HCT116 (cell line): ENCODE data around the gene SLC66A2. TPM values are rescaled to one million over a fixed set of nuclear protein-coding genes. Genes with fewer than 3 reads are reported as not detected.

Source experiments
- ATAC-seq: fragments of 200-7000 bp; cut with Tn5 transposase; 2 replicates; pipeline ENCODE4 v1.9.1; 2020; ENCODE audit warnings: mild to moderate bottlenecking, moderate library complexity
- BruUV-seq: library from RNA; stranded (reverse); fragments of 400-500 nt; replicated peaks from 2 replicates; lab custom pipeline; 2021; lab: Mats Ljungman, UMichigan
- CTCF ChIA-PET: fragments of 300-600 bp; sonication (Branson Sonifier 250); formaldehyde crosslinking; loops from one replicate; lab custom pipeline; 2021; ENCODE audit warnings: antibody characterized with exemption; lab: Charles Lee
- POLR2A ChIA-PET: fragments of 300-600, 350-600 bp; sonication (Branson Sonifier 250); formaldehyde crosslinking; loops from one replicate; lab custom pipeline; 2021; ENCODE audit warnings: antibody characterized with exemption; lab: Charles Lee
- RAD21 ChIA-PET, 2 experiments: fragments of 300-600 bp; sonication (Branson Sonifier 250); formaldehyde crosslinking; loops; one replicate each; lab custom pipeline; 2023; ENCODE audit warnings: low total read pairs in 2 of 2; ENCODE audit not compliant: uncharacterized antibody in 2 of 2, unreplicated experiment in 2 of 2, low non-redundant PET in 1 of 2; lab: Charles Lee
- DNase-seq: peaks from one replicate; pipeline ENCODE4 v3.0.0-alpha.2; 2010; ENCODE audit warnings: low read depth, low spot score
- H2AFZ ChIP-seq: fragments of 200-600 bp; shearing (Covaris generic), sonication (generic); 2 replicates; pipeline ENCODE4 v1.6.1; 2017; ENCODE audit warnings: low read depth, mixed run types, mixed read lengths, antibody characterized with exemption, low read length; ENCODE audit not compliant: poor library complexity, severe bottlenecking
- H3K27ac ChIP-seq: 2 replicates; pipeline ENCODE4 v1.5.1; 2012; ENCODE audit warnings: low read depth, low read length
- H3K27me3 ChIP-seq: fragments of 200-600 bp; sonication (generic); 2 replicates; pipeline ENCODE4 v1.6.1; 2016; ENCODE audit warnings: mixed run types, low read length, mixed read lengths; ENCODE audit not compliant: insufficient read depth
- H3K36me3 ChIP-seq, 2 experiments: fragments of 200-500 bp in 1 of 2; fragments of 200-600 bp in 1 of 2; sonication (Bioruptor generic) in 1 of 2; sonication (generic) in 1 of 2; 2 replicates each; pipeline versions ENCODE4 v1.5.1 to v1.6.1; 2014 to 2016; ENCODE audit warnings: low read length in 2 of 2, inconsistent platforms in 1 of 2, mixed read lengths in 1 of 2, mixed run types in 1 of 2; ENCODE audit not compliant: insufficient read depth in 2 of 2, control insufficient read depth in 1 of 2
- H3K4me1 ChIP-seq, 2 experiments: fragments of 200-600 bp in 1 of 2; sonication (generic) in 1 of 2; 2 replicates each; pipeline versions ENCODE4 v1.5.1 to v1.6.1; 2012 to 2017; ENCODE audit warnings: low read length in 2 of 2, inconsistent platforms in 1 of 2, mild to moderate bottlenecking in 1 of 2, mixed read lengths in 1 of 2, mixed run types in 1 of 2, moderate library complexity in 1 of 2; ENCODE audit not compliant: insufficient read depth in 2 of 2, control insufficient read depth in 1 of 2
- H3K4me2 ChIP-seq: fragments of 200-600 bp; sonication (generic); 2 replicates; pipeline ENCODE4 v1.6.1; 2017; ENCODE audit warnings: mixed run types, low read length, mixed read lengths
- H3K4me3 ChIP-seq, 2 experiments: fragments of 200-600 bp in 1 of 2; sonication (generic) in 1 of 2; replicated peaks in 1 of 2; 2 replicates each; pipeline ENCODE4 v1.5.1; 2011 to 2016; ENCODE audit warnings: low read length in 2 of 2, control low read depth in 1 of 2, low read depth in 1 of 2, mild to moderate bottlenecking in 1 of 2, mixed read lengths in 1 of 2, mixed run types in 1 of 2
- H3K79me2 ChIP-seq: fragments of 200-600 bp; sonication (generic); 2 replicates; pipeline ENCODE4 v1.6.1; 2017; ENCODE audit warnings: mild to moderate bottlenecking, mixed run types, low read length, moderate library complexity, mixed read lengths; ENCODE audit not compliant: insufficient read depth
- H3K9ac ChIP-seq: fragments of 200-600 bp; sonication (generic); 2 replicates; pipeline ENCODE4 v1.6.1; 2016; ENCODE audit warnings: low read length, mixed read lengths
- H3K9me2 ChIP-seq: fragments of 200-600 bp; sonication (generic), shearing (Covaris generic); 2 replicates; pipeline ENCODE4 v1.6.1; 2017; ENCODE audit warnings: mixed run types, mild to moderate bottlenecking, moderate library complexity; ENCODE audit not compliant: insufficient read depth
- H3K9me3 ChIP-seq, 2 experiments: fragments of 200-500 bp in 1 of 2; fragments of 200-600 bp in 1 of 2; sonication (Bioruptor generic) in 1 of 2; sonication (generic) in 1 of 2; 2 replicates each; pipeline ENCODE4 v1.6.1; 2014 to 2017; ENCODE audit warnings: low read length in 2 of 2, mixed read lengths in 2 of 2, inconsistent platforms in 1 of 2, low read depth in 1 of 2, mild to moderate bottlenecking in 1 of 2, mixed run types in 1 of 2, moderate library complexity in 1 of 2; ENCODE audit not compliant: control insufficient read depth in 1 of 2, insufficient read depth in 1 of 2
- H4K20me1 ChIP-seq: fragments of 200-600 bp; sonication (generic), shearing (Covaris generic); 2 replicates; pipeline ENCODE4 v1.6.1; 2017; ENCODE audit warnings: mixed run types, mild to moderate bottlenecking, moderate library complexity; ENCODE audit not compliant: insufficient read depth
- JUND ChIP-seq: IDR thresholded peaks from 2 replicates; pipeline ENCODE4 v1.6.1; 2012
- POLR2A ChIP-seq: IDR thresholded peaks from 2 replicates; pipeline ENCODE4 v1.7.0; 2011; ENCODE audit warnings: borderline replicate concordance; ENCODE audit not compliant: insufficient read depth, insufficient read length; ENCODE audit errors: extremely low read depth
- POLR2AphosphoS5 ChIP-seq: IDR thresholded peaks from 2 replicates; pipeline ENCODE4 v1.6.1; 2011; ENCODE audit warnings: mild to moderate bottlenecking, low read depth, low read length, moderate library complexity
- SRF ChIP-seq: IDR thresholded peaks from 2 replicates; pipeline ENCODE4 v1.6.1; 2012; ENCODE audit warnings: low read depth
- TCF7L2 ChIP-seq: IDR thresholded peaks from 2 replicates; pipeline ENCODE4 v1.7.0; 2011; ENCODE audit warnings: borderline replicate concordance, inconsistent platforms; ENCODE audit not compliant: insufficient read depth, insufficient read length; ENCODE audit errors: extremely low read depth
- YY1 ChIP-seq: IDR thresholded peaks from 2 replicates; pipeline ENCODE4 v1.6.1; 2011; ENCODE audit warnings: low read length, low read depth, moderate library complexity, mild to moderate bottlenecking; ENCODE audit not compliant: insufficient replicate concordance; ENCODE audit errors: extremely low read depth
- ZNF274 ChIP-seq: fragments of 200-500 bp; sonication (Bioruptor generic); IDR thresholded peaks from 2 replicates; pipeline ENCODE4 v1.6.1; 2014; ENCODE audit warnings: mild to moderate bottlenecking, low read depth, low read length, inconsistent platforms
- intact Hi-C: fragments of 100-400 bp; cut with micrococcal nuclease; formaldehyde crosslinking; loops from 2 replicates; pipeline ENCODE4 v1.10.0; 2022
- total RNA-seq: library from RNA; stranded (reverse); gene quantifications from one replicate; pipeline ENCODE4 v1.2.1, GENCODE V29; 2021; ENCODE audit not compliant: unreplicated experiment
- TF ChIP-seq, protein P1 (sequence below): IDR thresholded peaks from 2 replicates; pipeline ENCODE4 v1.6.1; 2011; ENCODE audit warnings: mild to moderate bottlenecking, low read length, moderate library complexity; ENCODE audit not compliant: insufficient replicate concordance; ENCODE audit errors: extremely low read depth
- TF ChIP-seq, protein P2 (sequence below): IDR thresholded peaks from 2 replicates; pipeline ENCODE4 v1.6.1; 2012
- TF ChIP-seq, protein P3 (sequence below): IDR thresholded peaks from 2 replicates; pipeline ENCODE4 v1.6.1; 2012
- TF ChIP-seq, protein P4 (sequence below): IDR thresholded peaks from 2 replicates; pipeline ENCODE4 v1.6.1; 2012; ENCODE audit warnings: low read depth

The SLC66A2 gene
- total RNA-seq, 1 experiment from 2014 or later: 44.9 TPM

DNA sequence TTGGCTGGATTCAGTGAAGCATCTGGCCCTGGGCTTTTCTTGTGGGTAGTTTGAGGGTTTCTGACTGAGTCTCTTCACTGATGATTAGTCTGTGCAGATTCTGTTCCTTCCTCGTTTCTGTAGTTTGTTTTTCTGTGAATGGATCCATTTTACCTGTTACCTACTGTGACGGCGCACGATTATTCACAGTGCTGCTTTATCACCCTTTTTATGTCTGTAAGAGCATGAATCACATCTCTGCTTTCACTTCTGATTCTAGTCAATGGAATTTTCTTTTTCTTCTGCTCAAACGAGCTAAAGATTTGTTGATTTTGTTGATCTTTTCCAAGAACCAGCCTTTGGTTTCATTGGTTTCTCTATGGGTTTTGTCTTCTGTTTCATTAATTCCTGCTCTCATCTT lies 60.8 kb downstream of the SLC66A2 start:
- H3K4me3 ChIP-seq: no peak overlapping the region
- H3K27ac ChIP-seq: no peak overlapping the region
- CTCF ChIA-PET: no interaction called here
- intact Hi-C loops: no loop called here
- no peaks in the 10 kb centered on the region for H3K27me3 ChIP-seq
- no peak overlapping the region for H3K4me2 ChIP-seq
- H3K9me3 ChIP-seq: peaks cover 0 to 8% of the 10 kb centered on the region in 2 experiments; a peak in 1 of 4 replicates
- H3K9me2 ChIP-seq: no peaks in the 10 kb centered on the region
- H3K36me3 ChIP-seq: no peaks in the 10 kb centered on the region
- DNase-seq (no peak), ATAC-seq (no peak)
- POLR2A ChIA-PET: no interaction called here
- H3K79me2 ChIP-seq: no peaks in the 10 kb centered on the region
- no peak overlapping the region for H2AFZ ChIP-seq
- RAD21 ChIA-PET: no interaction called here
- no peaks in the 10 kb centered on the region for H4K20me1 ChIP-seq
- no peaks in the 10 kb centered on the region for H3K4me1 ChIP-seq
- TF ChIP-seq SRF: no peak
- TF ChIP-seq POLR2A: no peak
- TF ChIP-seq JUND: no peak
- TF ChIP-seq, protein P1, sequence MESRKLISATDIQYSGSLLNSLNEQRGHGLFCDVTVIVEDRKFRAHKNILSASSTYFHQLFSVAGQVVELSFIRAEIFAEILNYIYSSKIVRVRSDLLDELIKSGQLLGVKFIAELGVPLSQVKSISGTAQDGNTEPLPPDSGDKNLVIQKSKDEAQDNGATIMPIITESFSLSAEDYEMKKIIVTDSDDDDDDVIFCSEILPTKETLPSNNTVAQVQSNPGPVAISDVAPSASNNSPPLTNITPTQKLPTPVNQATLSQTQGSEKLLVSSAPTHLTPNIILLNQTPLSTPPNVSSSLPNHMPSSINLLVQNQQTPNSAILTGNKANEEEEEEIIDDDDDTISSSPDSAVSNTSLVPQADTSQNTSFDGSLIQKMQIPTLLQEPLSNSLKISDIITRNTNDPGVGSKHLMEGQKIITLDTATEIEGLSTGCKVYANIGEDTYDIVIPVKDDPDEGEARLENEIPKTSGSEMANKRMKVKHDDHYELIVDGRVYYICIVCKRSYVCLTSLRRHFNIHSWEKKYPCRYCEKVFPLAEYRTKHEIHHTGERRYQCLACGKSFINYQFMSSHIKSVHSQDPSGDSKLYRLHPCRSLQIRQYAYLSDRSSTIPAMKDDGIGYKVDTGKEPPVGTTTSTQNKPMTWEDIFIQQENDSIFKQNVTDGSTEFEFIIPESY: no peak
- no peak for TF ChIP-seq ZNF274
- no peak for TF ChIP-seq YY1
- TF ChIP-seq POLR2AphosphoS5: no peak
- no peak for TF ChIP-seq TCF7L2
- TF ChIP-seq, protein P2, sequence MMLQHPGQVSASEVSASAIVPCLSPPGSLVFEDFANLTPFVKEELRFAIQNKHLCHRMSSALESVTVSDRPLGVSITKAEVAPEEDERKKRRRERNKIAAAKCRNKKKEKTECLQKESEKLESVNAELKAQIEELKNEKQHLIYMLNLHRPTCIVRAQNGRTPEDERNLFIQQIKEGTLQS: no peak
- TF ChIP-seq, protein P3, sequence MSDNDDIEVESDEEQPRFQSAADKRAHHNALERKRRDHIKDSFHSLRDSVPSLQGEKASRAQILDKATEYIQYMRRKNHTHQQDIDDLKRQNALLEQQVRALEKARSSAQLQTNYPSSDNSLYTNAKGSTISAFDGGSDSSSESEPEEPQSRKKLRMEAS: no peak
- TF ChIP-seq, protein P4, sequence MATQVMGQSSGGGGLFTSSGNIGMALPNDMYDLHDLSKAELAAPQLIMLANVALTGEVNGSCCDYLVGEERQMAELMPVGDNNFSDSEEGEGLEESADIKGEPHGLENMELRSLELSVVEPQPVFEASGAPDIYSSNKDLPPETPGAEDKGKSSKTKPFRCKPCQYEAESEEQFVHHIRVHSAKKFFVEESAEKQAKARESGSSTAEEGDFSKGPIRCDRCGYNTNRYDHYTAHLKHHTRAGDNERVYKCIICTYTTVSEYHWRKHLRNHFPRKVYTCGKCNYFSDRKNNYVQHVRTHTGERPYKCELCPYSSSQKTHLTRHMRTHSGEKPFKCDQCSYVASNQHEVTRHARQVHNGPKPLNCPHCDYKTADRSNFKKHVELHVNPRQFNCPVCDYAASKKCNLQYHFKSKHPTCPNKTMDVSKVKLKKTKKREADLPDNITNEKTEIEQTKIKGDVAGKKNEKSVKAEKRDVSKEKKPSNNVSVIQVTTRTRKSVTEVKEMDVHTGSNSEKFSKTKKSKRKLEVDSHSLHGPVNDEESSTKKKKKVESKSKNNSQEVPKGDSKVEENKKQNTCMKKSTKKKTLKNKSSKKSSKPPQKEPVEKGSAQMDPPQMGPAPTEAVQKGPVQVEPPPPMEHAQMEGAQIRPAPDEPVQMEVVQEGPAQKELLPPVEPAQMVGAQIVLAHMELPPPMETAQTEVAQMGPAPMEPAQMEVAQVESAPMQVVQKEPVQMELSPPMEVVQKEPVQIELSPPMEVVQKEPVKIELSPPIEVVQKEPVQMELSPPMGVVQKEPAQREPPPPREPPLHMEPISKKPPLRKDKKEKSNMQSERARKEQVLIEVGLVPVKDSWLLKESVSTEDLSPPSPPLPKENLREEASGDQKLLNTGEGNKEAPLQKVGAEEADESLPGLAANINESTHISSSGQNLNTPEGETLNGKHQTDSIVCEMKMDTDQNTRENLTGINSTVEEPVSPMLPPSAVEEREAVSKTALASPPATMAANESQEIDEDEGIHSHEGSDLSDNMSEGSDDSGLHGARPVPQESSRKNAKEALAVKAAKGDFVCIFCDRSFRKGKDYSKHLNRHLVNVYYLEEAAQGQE: no peak
- TF ChIP-seq, all 23 proteins: peak for 0
- BruUV-seq: no TSS peak
- H3K9ac ChIP-seq: no peak overlapping the region
